Measurements from ENCODE around the gene ZNF396.
A peak's percentile ranks its signal among the peaks of the same experiment; 100 is the strongest.

ZNF396 gene

DNA sequence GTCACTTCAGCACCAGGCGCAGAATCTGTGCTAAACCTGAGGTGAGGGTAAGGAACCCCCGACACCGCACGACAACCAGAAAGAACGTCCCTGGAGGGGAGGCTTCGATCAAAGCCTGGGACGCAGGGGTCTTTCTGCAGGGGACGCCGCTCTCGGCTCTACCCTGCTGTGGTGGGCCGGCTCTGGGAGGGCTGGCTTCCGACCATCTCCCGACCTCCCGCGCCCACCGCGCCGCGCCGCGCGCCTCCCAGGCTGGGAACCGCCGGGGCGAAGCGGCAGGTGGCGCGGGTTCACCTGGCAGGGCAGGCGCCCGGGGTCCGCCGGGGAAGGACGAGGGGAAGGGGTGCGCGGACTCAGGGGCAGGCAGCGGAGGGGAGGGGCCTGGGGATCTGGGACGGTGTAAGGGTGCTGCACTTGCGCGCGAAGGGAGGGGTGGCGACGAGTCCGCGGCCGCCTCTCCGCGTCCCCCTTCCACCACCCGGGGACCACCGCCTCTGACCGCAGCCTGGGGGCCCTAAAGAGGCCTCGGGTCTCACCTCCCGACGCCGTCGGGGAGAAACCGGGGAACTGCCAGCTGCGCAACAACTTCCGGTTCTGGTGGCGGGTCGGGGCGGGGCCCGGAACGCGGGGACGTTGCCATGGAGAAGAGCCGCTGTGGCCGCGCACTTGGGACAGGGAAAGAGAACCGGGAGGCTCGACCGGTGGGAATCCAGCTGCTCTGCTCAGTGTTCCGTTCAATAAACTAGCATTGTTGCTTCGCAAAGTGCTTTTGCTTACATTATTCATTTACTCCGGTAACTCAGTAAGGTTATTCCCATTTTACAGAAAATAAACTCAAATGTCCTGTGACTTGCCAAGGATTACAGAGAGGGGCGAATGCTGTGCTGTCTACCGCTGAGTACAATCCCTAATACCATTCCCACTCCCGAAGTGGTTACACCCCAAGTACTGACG is at the start of gene ZNF396:
Gene ZNF396 (minus strand): TSS at position 596 of the 954 bp plus-strand sequence. CDS start 3,045 bp downstream, outside the sequence.
- H3K4me1 ChIP-seq (ENCODE audit: control insufficient read depth, low read depth, low read length), result peaks cover 4% of the 10 kb centered on the region
- no peaks in the 10 kb centered on the region for H3K9me3 ChIP-seq (ENCODE audit: control insufficient read depth, low read depth, low read length)
- peak within 1 kb of the TSS; percentile 82 for H3K4me3 ChIP-seq (ENCODE audit: low read length)
- H3K9ac ChIP-seq (ENCODE audit: low read length), result peak within 1 kb of the TSS; percentile 34
- no peaks in the 10 kb centered on the region for H3K36me3 ChIP-seq (ENCODE audit: control insufficient read depth, low read depth, low read length)
- peaks cover 21% of the 10 kb centered on the region for H3K27me3 ChIP-seq (ENCODE audit: control insufficient read depth, insufficient read depth, low read length)
- H3K27ac ChIP-seq (ENCODE audit: low read length), result no peak within 1 kb of the TSS

DNA sequence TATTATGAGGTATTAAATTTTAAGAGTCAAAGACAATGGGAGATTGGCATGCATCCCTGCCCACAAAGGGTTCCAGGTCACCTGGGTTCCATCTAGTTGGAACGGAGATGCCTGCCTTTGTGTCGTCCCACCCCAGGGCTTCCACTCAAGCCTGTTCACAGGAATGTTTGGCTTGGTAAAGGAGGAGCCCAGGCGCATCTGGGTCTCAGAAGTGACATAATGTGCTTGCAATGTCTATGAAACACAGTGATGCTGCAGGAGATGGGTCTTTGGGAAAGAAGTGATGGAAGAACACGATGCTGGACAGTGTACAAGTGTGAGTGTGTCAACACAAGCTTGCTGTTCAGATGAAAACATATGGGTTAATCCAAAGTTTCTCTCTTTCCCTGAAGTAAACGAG is 49.6 kb upstream of the ZNF396 start:
- no peaks in the 10 kb centered on the region for H3K4me1 ChIP-seq (ENCODE audit: control insufficient read depth, low read depth, low read length)
- no peaks in the 10 kb centered on the region for H3K9me3 ChIP-seq (ENCODE audit: control insufficient read depth, low read depth, low read length)
- H3K9ac ChIP-seq (ENCODE audit: low read length), result no peak overlapping the region
- H3K27ac ChIP-seq (ENCODE audit: low read length), result no peak overlapping the region
- no peaks in the 10 kb centered on the region for H3K36me3 ChIP-seq (ENCODE audit: control insufficient read depth, low read depth, low read length)
- no peaks in the 10 kb centered on the region for H3K27me3 ChIP-seq (ENCODE audit: control insufficient read depth, insufficient read depth, low read length)
- no peak overlapping the region for H3K4me3 ChIP-seq (ENCODE audit: low read length)

GRCh38 chr18:35424356-35424755 is 47.2 kb upstream of the ZNF396 start:
- Histone ChIP-seq H3K9me3 (ENCODE audit: control insufficient read depth, low read depth, low read length) (no peaks in the 10 kb centered on the region), H3K27me3 (ENCODE audit: control insufficient read depth, insufficient read depth, low read length) (no peaks in the 10 kb centered on the region), H3K4me3 (ENCODE audit: low read length) (no peak overlapping the region), H3K9ac (ENCODE audit: low read length) (no peak overlapping the region), H3K36me3 (ENCODE audit: control insufficient read depth, low read depth, low read length) (no peaks in the 10 kb centered on the region), H3K4me1 (ENCODE audit: control insufficient read depth, low read depth, low read length) (no peaks in the 10 kb centered on the region), H3K27ac (ENCODE audit: low read length) (no peak overlapping the region)

DNA sequence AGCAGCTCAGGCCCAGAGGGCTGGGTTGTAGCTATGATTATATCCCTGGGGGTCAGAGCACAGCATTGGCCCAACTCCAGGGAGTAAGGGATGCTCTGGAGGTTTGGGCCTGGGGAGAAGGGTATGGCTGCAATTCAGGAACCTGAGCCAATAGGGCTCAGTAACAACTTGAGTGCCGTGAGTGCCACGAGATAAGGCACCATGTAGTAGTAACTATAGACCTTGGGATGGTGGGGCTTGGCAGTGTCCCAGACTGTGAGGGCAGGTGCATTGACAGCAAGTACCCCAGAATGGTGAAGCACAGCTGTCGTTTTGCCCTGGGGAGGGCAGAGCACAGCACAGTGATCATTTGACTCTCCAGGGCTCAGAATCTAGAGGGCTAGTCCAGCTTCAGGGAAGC is 45.1 kb upstream of the ZNF396 start:
- Histone ChIP-seq H3K27me3 (ENCODE audit: control insufficient read depth, insufficient read depth, low read length) (no peaks in the 10 kb centered on the region), H3K9me3 (ENCODE audit: control insufficient read depth, low read depth, low read length) (peaks cover 5% of the 10 kb centered on the region), H3K27ac (ENCODE audit: low read length) (no peak overlapping the region), H3K9ac (ENCODE audit: low read length) (no peak overlapping the region), H3K4me1 (ENCODE audit: control insufficient read depth, low read depth, low read length) (no peaks in the 10 kb centered on the region), H3K36me3 (ENCODE audit: control insufficient read depth, low read depth, low read length) (no peaks in the 10 kb centered on the region), H3K4me3 (ENCODE audit: low read length) (no peak overlapping the region)

- Histone ChIP-seq H3K27ac (ENCODE audit: low read length) (no peak overlapping the region), H3K4me1 (ENCODE audit: control insufficient read depth, low read depth, low read length) (no peaks in the 10 kb centered on the region)
These were observed 41.5 kb upstream of the ZNF396 start for GRCh38 chr18:35418610-35419009.

GRCh38 chr18:35417223-35417622 is 40.1 kb upstream of the ZNF396 start:
- Histone ChIP-seq H3K27me3 (ENCODE audit: control insufficient read depth, insufficient read depth, low read length) (no peaks in the 10 kb centered on the region), H3K9ac (ENCODE audit: low read length) (no peak overlapping the region), H3K27ac (ENCODE audit: low read length) (no peak overlapping the region), H3K4me1 (ENCODE audit: control insufficient read depth, low read depth, low read length) (no peaks in the 10 kb centered on the region), H3K4me3 (ENCODE audit: low read length) (no peak overlapping the region), H3K9me3 (ENCODE audit: control insufficient read depth, low read depth, low read length) (peaks cover 8% of the 10 kb centered on the region), H3K36me3 (ENCODE audit: control insufficient read depth, low read depth, low read length) (no peaks in the 10 kb centered on the region)

More at GRCh38 chr18:35418610-35419009, 41.5 kb upstream of the ZNF396 start:
- Histone ChIP-seq H3K9ac (ENCODE audit: low read length) (no peak overlapping the region), H3K36me3 (ENCODE audit: control insufficient read depth, low read depth, low read length) (no peaks in the 10 kb centered on the region), H3K27me3 (ENCODE audit: control insufficient read depth, insufficient read depth, low read length) (no peaks in the 10 kb centered on the region), H3K4me3 (ENCODE audit: low read length) (no peak overlapping the region), H3K9me3 (ENCODE audit: control insufficient read depth, low read depth, low read length) (peaks cover 8% of the 10 kb centered on the region)

- H3K36me3 ChIP-seq (ENCODE audit: control insufficient read depth, low read depth, low read length), result no peaks in the 10 kb centered on the region
- H3K9ac ChIP-seq (ENCODE audit: low read length), result no peak overlapping the region
- no peaks in the 10 kb centered on the region for H3K4me1 ChIP-seq (ENCODE audit: control insufficient read depth, low read depth, low read length)
- H3K4me3 ChIP-seq (ENCODE audit: low read length), result no peak overlapping the region
- H3K9me3 ChIP-seq (ENCODE audit: control insufficient read depth, low read depth, low read length), result peaks cover 8% of the 10 kb centered on the region
- no peaks in the 10 kb centered on the region for H3K27me3 ChIP-seq (ENCODE audit: control insufficient read depth, insufficient read depth, low read length)
- H3K27ac ChIP-seq (ENCODE audit: low read length), result no peak overlapping the region
These were observed 38.5 kb upstream of the ZNF396 start for GRCh38 chr18:35415511-35416073.

DNA sequence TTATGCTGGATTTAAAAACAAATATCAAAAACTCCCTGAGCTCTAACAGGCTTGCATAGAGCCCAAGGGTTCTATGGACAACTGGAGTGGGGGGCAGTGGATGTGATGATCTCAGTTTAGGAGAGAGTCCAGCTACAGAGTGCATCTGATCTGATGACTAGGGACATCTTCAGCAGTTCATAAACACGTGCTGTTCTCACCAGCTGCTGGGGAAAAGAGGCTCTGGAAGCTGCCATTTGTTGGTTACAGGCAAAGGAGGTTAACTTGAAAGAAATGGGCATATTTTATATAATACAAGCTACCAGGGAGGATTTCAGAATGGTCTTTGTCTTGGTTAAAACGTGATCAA is 36.0 kb upstream of the ZNF396 start:
- no peak overlapping the region for H3K9ac ChIP-seq (ENCODE audit: low read length)

GRCh38 chr18:35411625-35412351 is 34.7 kb upstream of the ZNF396 start:
- H3K4me3 ChIP-seq (ENCODE audit: low read length), result no peak overlapping the region
- H3K4me1 ChIP-seq (ENCODE audit: control insufficient read depth, low read depth, low read length), result no peaks in the 10 kb centered on the region
- H3K27ac ChIP-seq (ENCODE audit: low read length), result no peak overlapping the region
- H3K9me3 ChIP-seq (ENCODE audit: control insufficient read depth, low read depth, low read length), result no peaks in the 10 kb centered on the region
- H3K27me3 ChIP-seq (ENCODE audit: control insufficient read depth, insufficient read depth, low read length), result no peaks in the 10 kb centered on the region
- H3K36me3 ChIP-seq (ENCODE audit: control insufficient read depth, low read depth, low read length), result no peaks in the 10 kb centered on the region
- H3K9ac ChIP-seq (ENCODE audit: low read length), result no peak overlapping the region

More for the DNA sequence above, 36.0 kb upstream of the ZNF396 start:
- Histone ChIP-seq H3K4me1 (ENCODE audit: control insufficient read depth, low read depth, low read length) (no peaks in the 10 kb centered on the region), H3K36me3 (ENCODE audit: control insufficient read depth, low read depth, low read length) (no peaks in the 10 kb centered on the region), H3K4me3 (ENCODE audit: low read length) (no peak overlapping the region), H3K27ac (ENCODE audit: low read length) (no peak overlapping the region), H3K27me3 (ENCODE audit: control insufficient read depth, insufficient read depth, low read length) (no peaks in the 10 kb centered on the region), H3K9me3 (ENCODE audit: control insufficient read depth, low read depth, low read length) (peaks cover 8% of the 10 kb centered on the region)

- H3K9me3 ChIP-seq (ENCODE audit: control insufficient read depth, low read depth, low read length), result no peaks in the 10 kb centered on the region
- H3K27ac ChIP-seq (ENCODE audit: low read length), result no peak overlapping the region
- no peak overlapping the region for H3K4me3 ChIP-seq (ENCODE audit: low read length)
- H3K9ac ChIP-seq (ENCODE audit: low read length), result no peak overlapping the region
- no peaks in the 10 kb centered on the region for H3K4me1 ChIP-seq (ENCODE audit: control insufficient read depth, low read depth, low read length)
- no peaks in the 10 kb centered on the region for H3K36me3 ChIP-seq (ENCODE audit: control insufficient read depth, low read depth, low read length)
- H3K27me3 ChIP-seq (ENCODE audit: control insufficient read depth, insufficient read depth, low read length), result no peaks in the 10 kb centered on the region
These were observed 33.4 kb upstream of the ZNF396 start for GRCh38 chr18:35410561-35410960.

DNA sequence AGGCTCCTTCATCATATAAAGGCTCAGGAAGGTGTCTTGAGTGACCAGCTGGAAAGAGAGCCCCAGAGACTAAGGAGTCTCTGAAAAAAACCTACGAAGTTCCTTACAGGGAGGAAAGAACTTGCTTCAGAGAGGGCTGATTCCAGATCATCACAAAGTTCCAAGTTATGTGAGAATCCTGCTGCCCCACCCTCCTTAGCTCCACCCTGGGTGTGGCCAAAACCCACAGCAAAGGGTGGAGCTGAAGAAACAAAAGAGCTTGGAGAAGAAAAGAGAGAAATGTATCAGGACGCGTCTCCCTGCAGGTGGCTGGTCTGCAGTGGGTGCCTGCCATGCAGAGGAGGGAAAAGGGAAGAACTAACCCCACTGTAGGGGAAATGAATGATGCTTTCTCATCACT is 32.8 kb upstream of the ZNF396 start:
- Histone ChIP-seq H3K9ac (ENCODE audit: low read length) (no peak overlapping the region), H3K27me3 (ENCODE audit: control insufficient read depth, insufficient read depth, low read length) (no peaks in the 10 kb centered on the region), H3K4me3 (ENCODE audit: low read length) (no peak overlapping the region), H3K4me1 (ENCODE audit: control insufficient read depth, low read depth, low read length) (no peaks in the 10 kb centered on the region), H3K36me3 (ENCODE audit: control insufficient read depth, low read depth, low read length) (no peaks in the 10 kb centered on the region), H3K9me3 (ENCODE audit: control insufficient read depth, low read depth, low read length) (no peaks in the 10 kb centered on the region), H3K27ac (ENCODE audit: low read length) (no peak overlapping the region)
